GM12878 (cell line): ENCODE measurements around the gene C1orf21. TPM values are rescaled to one million over a fixed set of nuclear protein-coding genes. Genes with fewer than 3 reads are reported as not detected.

Experiments used
- ATAC-seq: fragments of 200-7000 bp; cut with Tn5 transposase; 3 replicates; pipeline ENCODE4 v1.9.1; 2020; ENCODE audit warnings: mild to moderate bottlenecking, moderate library complexity
- BruUV-seq: library from RNA; stranded (reverse); fragments of 400-500 nt; replicated peaks from 2 replicates; lab custom pipeline; 2021; lab: Mats Ljungman, UMichigan
- CTCF ChIA-PET: fragments of 300-600 bp; sonication (Branson Sonifier 250); formaldehyde crosslinking; extraction: SDS; loops from one replicate; lab custom pipeline; 2021; ENCODE audit warnings: inconsistent platforms; lab: Yijun Ruan, JAX
- POLR2A ChIA-PET: fragments of 350-600 bp; formaldehyde crosslinking; extraction: SDS; loops from one replicate; lab custom pipeline; 2021; ENCODE audit warnings: inconsistent platforms; lab: Charles Lee
- RAD21 ChIA-PET: fragments of 300-600 bp; sonication (Branson Sonifier 250); formaldehyde crosslinking; loops from one replicate; lab custom pipeline; 2023; ENCODE audit warnings: antibody characterized with exemption; ENCODE audit not compliant: unreplicated experiment; lab: Charles Lee
- SMC1A ChIA-PET: fragments of 300-600 bp; sonication (Branson Sonifier 250); formaldehyde crosslinking; loops from one replicate; lab custom pipeline; 2023; ENCODE audit not compliant: unreplicated experiment, uncharacterized antibody; lab: Charles Lee
- DNase-seq: peaks from one replicate; pipeline ENCODE4 v3.0.0-alpha.2; 2011; ENCODE audit warnings: low read depth, low spot score
- FAIRE-seq: peaks from 3 replicates; lab custom pipeline; 2011; peaks lifted over from hg19 to GRCh38; lab: Jason Lieb, UNC
- H2AFZ ChIP-seq: 2 replicates; pipeline ENCODE4 v1.6.0; 2011; ENCODE audit warnings: low read depth, low read length, control low read depth; ENCODE audit not compliant: control insufficient read depth
- H3K27ac ChIP-seq: 2 replicates; pipeline ENCODE4 v1.5.1; 2011; ENCODE audit warnings: control low read depth; ENCODE audit not compliant: control insufficient read depth, insufficient read depth
- H3K27me3 ChIP-seq, 2 experiments: replicated peaks in 1 of 2; 2 replicates each; pipeline versions ENCODE4 v1.6.0 to v1.6.1; 2011; ENCODE audit warnings: low read length in 1 of 2; ENCODE audit not compliant: control insufficient read depth in 2 of 2, insufficient read depth in 2 of 2
- H3K36me3 ChIP-seq, 2 experiments: 2 replicates each; pipeline ENCODE4 v1.5.1; 2011; ENCODE audit warnings: low read length in 1 of 2; ENCODE audit not compliant: control insufficient read depth in 2 of 2, insufficient read depth in 2 of 2
- H3K4me1 ChIP-seq: 2 replicates; pipeline ENCODE4 v1.6.1; 2011; ENCODE audit warnings: mild to moderate bottlenecking, low read length, moderate library complexity, mixed read lengths; ENCODE audit not compliant: control insufficient read depth, insufficient read depth
- H3K4me2 ChIP-seq: 2 replicates; pipeline ENCODE4 v1.6.0; 2011; ENCODE audit warnings: control low read depth; ENCODE audit not compliant: control insufficient read depth, insufficient read depth
- H3K4me3 ChIP-seq: fragments of 200-600 bp; sonication (generic); 2 replicates; pipeline ENCODE4 v1.5.1; 2016
- H3K79me2 ChIP-seq: 2 replicates; pipeline ENCODE4 v1.6.0; 2011; ENCODE audit warnings: low read length; ENCODE audit not compliant: control insufficient read depth, insufficient read depth
- H3K9ac ChIP-seq: 2 replicates; pipeline ENCODE4 v1.8.0; 2011; ENCODE audit warnings: low read length, control low read depth, mixed read lengths; ENCODE audit not compliant: control insufficient read depth, insufficient read depth
- H3K9me3 ChIP-seq: replicated peaks from 3 replicates; pipeline ENCODE4 v1.5.1; 2011; ENCODE audit warnings: mild to moderate bottlenecking, low read length; ENCODE audit not compliant: control insufficient read depth, insufficient read depth
- H4K20me1 ChIP-seq: 2 replicates; pipeline ENCODE4 v1.6.0; 2011; ENCODE audit not compliant: control insufficient read depth, insufficient read depth
- FOS ChIP-seq: IDR thresholded peaks from 3 replicates; pipeline ENCODE4 v1.6.1; 2011; ENCODE audit warnings: borderline replicate concordance; ENCODE audit not compliant: insufficient read length; ENCODE audit errors: extremely low read depth
- FOXK2 ChIP-seq: fragments of 450-650 bp; IDR thresholded peaks from 2 replicates; pipeline ENCODE4 v1.6.1; 2017; ENCODE audit warnings: mild to moderate bottlenecking, moderate library complexity
- MEF2A ChIP-seq: IDR thresholded peaks from 2 replicates; pipeline ENCODE4 v1.6.1; 2011; ENCODE audit warnings: low read depth, mild to moderate bottlenecking, low read length, moderate library complexity; ENCODE audit not compliant: insufficient read depth
- MYB ChIP-seq: fragments of 150-350 bp; IDR thresholded peaks from 2 replicates; pipeline ENCODE4 v1.6.1; 2014; ENCODE audit warnings: mild to moderate bottlenecking, low read depth, low read length, borderline replicate concordance
- NFXL1 ChIP-seq: fragments of 450-650 bp; IDR thresholded peaks from 2 replicates; pipeline ENCODE4 v1.6.1; 2017; ENCODE audit warnings: antibody characterized with exemption, mild to moderate bottlenecking, borderline replicate concordance
- PAX8 ChIP-seq: fragments of 450-650 bp; IDR thresholded peaks from 2 replicates; pipeline ENCODE4 v1.6.1; 2017; ENCODE audit warnings: mild to moderate bottlenecking, moderate library complexity
- SP1 ChIP-seq: IDR thresholded peaks from one replicate; pipeline ENCODE4 v1.6.1; 2011; ENCODE audit warnings: low read depth, low read length
- SREBF2 ChIP-seq: IDR thresholded peaks from 2 replicates; pipeline ENCODE4 v1.6.1; 2012; ENCODE audit warnings: mild to moderate bottlenecking, low read length
- STAT1 ChIP-seq: fragments of 450-650 bp; conservative IDR thresholded peaks from 2 replicates; pipeline ENCODE4 v1.6.1; 2014; ENCODE audit warnings: antibody characterized with exemption, mild to moderate bottlenecking
- SUPT20H ChIP-seq: IDR thresholded peaks from 2 replicates; pipeline ENCODE4 v1.6.1; 2011; ENCODE audit warnings: low read depth, mild to moderate bottlenecking, low read length, moderate library complexity, borderline replicate concordance; ENCODE audit not compliant: control insufficient read depth
- WRNIP1 ChIP-seq: IDR thresholded peaks from 2 replicates; pipeline ENCODE4 v1.6.1; 2011; ENCODE audit warnings: low read depth, low read length, improper control_type of control experiment, borderline replicate concordance
- WGBS: methylation state at CpG from one replicate; pipeline ENCODE4 v1.1.6; 2016; ENCODE audit warnings: low lambda C conversion rate; ENCODE audit not compliant: insufficient replicate concordance, insufficient coverage; ENCODE audit errors: missing lambda C conversion rate; 5-methylcytosine and 5-hydroxymethylcytosine counted together
- in situ Hi-C: fragments of 300-500 bp; cut with MboI; formaldehyde crosslinking; loops from 9 replicates; pipeline ENCODE4 v1.14.3; 2018; ENCODE audit warnings: mixed read lengths
- intact Hi-C: fragments of 100-400 bp; cut with micrococcal nuclease; formaldehyde crosslinking; loops from one replicate; pipeline ENCODE4 v1.14.2; 2022; ENCODE audit not compliant: unreplicated experiment
- polyA plus RNA-seq, 11 experiments: library from polyadenylated mRNA; depleted of rRNA in 4 of 11; unstranded in 6 of 11; stranded (reverse) in 5 of 11; fragments of >200 nt; fragmentation: Nextera tagmentation in 4 of 11; fragmentation: Illumina TruSeq in 1 of 11; extraction: Ambion mirVana in 4 of 11; extraction: Trizol in 1 of 11; gene quantifications; 1 replicate in 1 of 11; 2 replicates in 10 of 11; pipeline versions ENCODE4 v1.2.1 to v1.2.3, GENCODE V29; 2011 to 2016; ENCODE audit warnings: inconsistent platforms in 2 of 11, missing spikeins in 2 of 11, low read depth in 1 of 11
- total RNA-seq, 4 experiments: library from RNA; depleted of rRNA in 3 of 4; stranded (reverse); fragments of >200 nt in 3 of 4; fragmentation: Illumina TruSeq in 1 of 4; extraction: Trizol in 1 of 4; gene quantifications; 2 replicates each; pipeline versions ENCODE4 v1.2.1 to v1.2.3, GENCODE V29; 2013 to 2021
- TF ChIP-seq, protein P1 (sequence below): IDR thresholded peaks from 2 replicates; pipeline ENCODE4 v1.6.1; 2011; ENCODE audit warnings: borderline replicate concordance, low read depth, mild to moderate bottlenecking, moderate library complexity, mixed read lengths, low read length; ENCODE audit not compliant: insufficient read depth; ENCODE audit errors: extremely low read length

The C1orf21 gene
- total and polyA plus RNA-seq, 10 of the 15 experiments (the other 5 are each of a cell fraction or from before 2014, with no cell fraction given): 0.03 to 1.6 (median 0.17) TPM; not detected in 3

DNA sequence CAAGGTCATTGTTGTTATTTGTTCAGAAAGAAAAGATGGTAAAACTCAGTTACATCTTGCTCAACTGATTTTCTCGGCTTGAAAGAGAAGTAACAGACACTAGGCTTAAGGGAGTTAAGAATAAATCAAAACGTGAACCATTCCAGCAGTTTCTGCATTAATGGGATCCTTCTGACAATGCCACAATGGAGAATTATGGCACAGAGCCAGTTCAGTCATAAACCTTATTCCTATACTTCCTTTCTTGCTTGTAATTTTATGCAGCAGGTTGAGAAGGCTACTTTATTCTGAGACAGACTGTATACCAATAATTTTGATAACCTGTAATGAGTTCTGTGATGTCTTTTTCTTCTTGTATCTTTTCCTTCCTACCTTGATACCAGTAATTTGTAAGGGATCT, 167.0 kb downstream of the C1orf21 start:
- POLR2A ChIA-PET: no interaction called here

More for the DNA sequence above, 167.0 kb downstream of the C1orf21 start:
- Histone ChIP-seq H3K4me2 (no peak overlapping the region), H3K9me3 (no peaks in the 10 kb centered on the region), H3K9ac (no peak overlapping the region), H3K36me3 (no peaks in the 10 kb centered on the region), H4K20me1 (no peaks in the 10 kb centered on the region), H2AFZ (no peak overlapping the region), H3K27ac (no peak overlapping the region), H3K27me3 (peaks cover 0 to 6% of the 10 kb centered on the region in 2 experiments; a peak in 1 of 4 replicates), H3K4me1 (no peaks in the 10 kb centered on the region), H3K4me3 (no peak overlapping the region), H3K79me2 (no peaks in the 10 kb centered on the region)
- no peak for ATAC-seq
- TF ChIP-seq, protein P1, sequence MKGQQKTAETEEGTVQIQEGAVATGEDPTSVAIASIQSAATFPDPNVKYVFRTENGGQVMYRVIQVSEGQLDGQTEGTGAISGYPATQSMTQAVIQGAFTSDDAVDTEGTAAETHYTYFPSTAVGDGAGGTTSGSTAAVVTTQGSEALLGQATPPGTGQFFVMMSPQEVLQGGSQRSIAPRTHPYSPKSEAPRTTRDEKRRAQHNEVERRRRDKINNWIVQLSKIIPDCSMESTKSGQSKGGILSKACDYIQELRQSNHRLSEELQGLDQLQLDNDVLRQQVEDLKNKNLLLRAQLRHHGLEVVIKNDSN: no peak
- no peak for TF ChIP-seq MYB
- no peak for TF ChIP-seq WRNIP1
- TF ChIP-seq SUPT20H: no peak
- no peak for TF ChIP-seq SP1
- no peak for TF ChIP-seq SREBF2
- no peak for TF ChIP-seq MEF2A
- no peak for TF ChIP-seq NFXL1
- no peak for TF ChIP-seq FOS
- TF ChIP-seq STAT1: no peak
- TF ChIP-seq FOXK2: no peak
- TF ChIP-seq PAX8: no peak
- FAIRE-seq: no peak
- RAD21 ChIA-PET: no interaction called here
- BruUV-seq: no TSS peak
- WGBS: 0% methylated on average over 2 of the region's 2 CpGs
- SMC1A ChIA-PET: no interaction called here
- intact Hi-C loops (no loop called here), in situ Hi-C loops (no loop called here)
- DNase-seq: no peak
- CTCF ChIA-PET: no interaction called here
